HG03196 (cell line): ENCODE results near the gene PLA2G5.

Source experiments
- ATAC-seq: cut with Tn5 transposase; IDR thresholded peaks from one replicate; pipeline ENCODE4 v1.9.1; 2021; ENCODE audit not compliant: unreplicated experiment

PLA2G5 gene

DNA sequence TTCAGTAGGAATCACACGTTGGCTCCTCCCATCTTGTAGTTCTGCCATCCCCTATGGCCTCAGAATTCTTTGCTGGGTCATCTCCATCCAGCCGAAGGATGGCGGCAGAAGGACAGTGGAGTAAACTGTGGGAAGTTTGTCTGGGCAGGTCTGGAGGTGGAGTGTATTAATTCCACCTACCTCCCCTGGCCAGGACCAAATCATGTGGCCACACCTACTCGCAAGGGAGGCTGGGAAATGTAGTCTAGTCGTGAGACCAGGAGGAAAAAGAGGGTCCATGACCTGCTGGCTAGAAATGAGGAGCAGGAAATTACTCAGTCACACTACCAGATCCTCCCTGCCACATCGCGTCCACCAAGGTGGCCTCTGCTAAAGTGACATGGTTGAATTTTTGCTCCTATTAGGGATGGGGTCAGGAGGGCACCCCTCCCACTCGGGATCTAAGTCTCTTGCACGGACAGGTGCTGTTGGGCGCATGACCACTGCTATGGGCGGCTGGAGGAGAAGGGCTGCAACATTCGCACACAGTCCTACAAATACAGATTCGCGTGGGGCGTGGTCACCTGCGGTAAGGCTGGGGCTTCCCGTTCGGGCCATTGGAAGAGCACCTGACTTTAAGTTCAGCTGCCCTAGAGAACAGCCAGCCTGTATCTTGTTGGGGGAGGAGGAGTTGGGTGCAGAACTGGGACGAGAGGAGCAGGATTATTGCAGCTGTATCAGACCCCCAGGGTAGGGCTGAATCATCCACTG is 19.5 kb downstream of the PLA2G5 start:
- no peak for ATAC-seq

DNA sequence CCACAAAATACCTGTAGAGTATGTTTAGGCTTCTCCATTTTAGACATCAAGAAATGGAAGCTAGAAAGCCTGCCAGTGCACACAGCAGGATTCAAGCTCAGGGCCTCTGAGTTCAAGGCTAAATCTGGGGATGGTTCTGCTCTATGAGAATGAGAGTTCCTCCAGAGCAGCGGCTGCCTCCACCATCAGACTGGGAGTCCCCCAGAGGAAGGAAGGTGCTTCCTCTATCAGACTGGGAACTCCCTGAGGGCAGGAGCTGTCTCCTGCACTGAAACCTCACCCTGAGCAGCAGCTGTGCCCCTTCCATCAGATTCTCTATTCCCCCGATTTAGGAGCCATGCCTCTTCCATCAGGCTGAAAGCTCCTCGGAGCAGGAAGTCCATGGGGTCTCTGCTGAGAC is 20.1 kb downstream of the PLA2G5 start:
- ATAC-seq = no peak

DNA sequence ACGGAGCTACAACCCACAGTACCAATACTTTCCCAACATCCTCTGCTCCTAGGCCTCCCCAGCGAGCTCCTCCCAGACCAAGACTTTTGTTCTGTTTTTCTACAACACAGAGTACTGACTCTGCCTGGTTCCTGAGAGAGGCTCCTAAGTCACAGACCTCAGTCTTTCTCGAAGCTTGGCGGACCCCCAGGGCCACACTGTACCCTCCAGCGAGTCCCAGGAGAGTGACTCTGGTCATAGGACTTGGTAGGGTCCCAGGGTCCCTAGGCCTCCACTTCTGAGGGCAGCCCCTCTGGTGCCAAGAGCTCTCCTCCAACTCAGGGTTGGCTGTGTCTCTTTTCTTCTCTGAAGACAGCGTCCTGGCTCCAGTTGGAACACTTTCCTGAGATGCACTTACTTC is 20.6 kb downstream of the PLA2G5 start:
- ATAC-seq = no peak

DNA sequence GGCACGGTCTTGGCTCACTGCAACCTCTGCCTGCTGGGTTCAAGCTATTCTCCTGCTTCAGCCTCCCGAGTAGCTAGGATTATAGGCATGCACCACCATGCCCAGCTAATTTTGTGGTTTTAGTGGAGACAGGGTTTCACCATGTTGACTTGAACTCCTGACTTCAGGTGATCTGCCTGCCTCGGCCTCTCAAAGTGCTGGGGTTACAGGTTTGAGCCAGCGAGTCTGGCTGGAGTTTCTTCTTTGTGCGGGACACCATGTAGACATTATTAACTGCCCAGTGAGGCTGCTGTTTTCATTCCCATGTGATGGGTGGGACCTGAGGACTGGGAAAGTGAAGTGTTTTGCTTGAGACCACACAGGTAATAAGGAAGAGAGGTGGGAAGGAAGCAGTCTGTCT is 23.3 kb downstream of the PLA2G5 start:
- ATAC-seq = no peak

DNA sequence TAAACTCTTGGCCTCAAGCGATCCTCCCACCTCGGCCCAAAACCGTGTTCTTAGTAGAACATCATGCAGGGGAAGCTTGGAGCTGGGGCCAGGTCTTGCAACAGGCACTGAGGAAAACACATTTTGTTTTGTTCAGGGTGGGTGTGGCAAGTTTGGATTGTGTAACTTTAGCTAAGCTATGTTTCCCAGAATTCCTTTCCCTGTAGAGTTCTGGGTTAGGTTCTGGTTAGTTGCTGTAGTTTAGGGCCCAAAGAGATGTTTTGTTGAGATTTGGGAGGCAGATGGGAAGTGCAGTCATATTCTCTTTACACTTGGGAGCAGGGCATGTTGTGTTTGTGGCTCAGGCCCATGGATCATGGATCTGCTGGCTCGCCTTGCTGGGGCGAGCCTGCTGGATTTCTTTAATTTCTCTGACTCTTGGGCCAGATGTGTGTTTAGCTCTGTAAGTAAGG is 24.0 kb downstream of the PLA2G5 start:
- no peak for ATAC-seq

DNA sequence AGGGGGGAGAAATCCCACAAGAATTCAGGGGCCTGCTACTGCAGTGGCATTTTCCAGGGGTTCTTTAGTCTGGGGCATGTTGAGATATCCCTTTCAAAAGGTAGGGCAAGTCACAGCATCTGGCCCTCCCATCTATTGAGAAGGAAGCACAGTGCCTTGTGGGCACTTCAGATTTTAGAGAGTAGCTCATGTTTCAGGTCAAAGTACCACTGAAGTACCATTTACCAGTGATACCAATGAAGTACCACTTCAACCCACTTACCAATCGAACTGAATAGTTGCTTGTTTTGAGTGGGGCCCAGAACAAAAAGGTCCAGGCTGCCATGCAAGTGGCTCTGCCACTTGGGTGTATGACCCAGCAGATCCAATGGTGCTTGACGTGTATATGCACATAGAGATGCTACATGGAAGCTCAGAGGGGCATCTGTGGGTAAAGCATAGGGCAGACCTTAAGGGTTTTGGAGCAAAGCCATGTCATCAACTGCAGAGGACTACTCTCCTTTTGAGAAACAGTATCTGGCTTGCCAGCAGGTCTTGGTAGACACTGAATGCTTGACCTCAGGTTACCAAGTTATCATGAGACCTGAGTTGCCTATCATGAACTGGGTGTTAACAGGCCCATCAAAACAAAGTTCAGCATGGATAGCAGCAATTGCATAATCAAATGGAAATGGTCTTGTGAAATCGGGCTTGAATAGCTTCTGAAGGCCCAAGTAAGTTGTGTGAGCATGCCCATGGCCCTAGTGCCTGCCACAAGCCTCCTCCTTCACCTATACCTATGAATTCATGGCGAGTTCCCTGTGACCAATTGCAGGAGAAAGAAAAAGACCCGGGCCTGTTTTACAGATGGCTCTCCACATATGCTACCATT is 25.8 kb downstream of the PLA2G5 start:
- ATAC-seq = no peak

DNA sequence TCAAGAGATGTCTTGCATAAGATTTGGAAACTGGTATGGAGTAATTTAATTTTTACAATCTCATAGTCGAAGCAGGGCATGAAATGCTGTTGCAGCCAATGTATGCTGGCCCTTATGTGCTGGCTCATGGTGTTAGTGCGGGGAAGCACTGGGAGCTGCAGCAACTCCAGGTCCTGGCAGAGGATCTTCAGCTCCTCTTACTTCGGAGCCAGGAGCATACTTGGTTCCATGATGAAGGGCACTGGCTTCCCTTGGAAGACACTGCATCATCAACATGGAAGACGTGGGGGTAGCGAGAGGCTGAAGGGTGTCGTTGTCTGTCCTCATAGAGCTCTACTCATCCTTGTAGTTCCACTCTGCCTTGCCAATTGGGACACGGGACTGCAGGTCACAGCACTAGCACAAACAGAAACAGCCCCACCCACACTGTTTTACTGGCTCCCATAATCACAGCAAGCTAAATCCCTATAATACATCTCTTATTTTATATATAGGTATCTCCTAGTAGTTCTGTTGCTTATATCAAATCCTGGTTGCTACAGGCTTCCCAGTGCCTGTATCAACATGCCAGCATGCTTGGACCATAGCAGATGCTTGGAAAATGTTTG is 26.9 kb downstream of the PLA2G5 start:
- no peak for ATAC-seq

DNA sequence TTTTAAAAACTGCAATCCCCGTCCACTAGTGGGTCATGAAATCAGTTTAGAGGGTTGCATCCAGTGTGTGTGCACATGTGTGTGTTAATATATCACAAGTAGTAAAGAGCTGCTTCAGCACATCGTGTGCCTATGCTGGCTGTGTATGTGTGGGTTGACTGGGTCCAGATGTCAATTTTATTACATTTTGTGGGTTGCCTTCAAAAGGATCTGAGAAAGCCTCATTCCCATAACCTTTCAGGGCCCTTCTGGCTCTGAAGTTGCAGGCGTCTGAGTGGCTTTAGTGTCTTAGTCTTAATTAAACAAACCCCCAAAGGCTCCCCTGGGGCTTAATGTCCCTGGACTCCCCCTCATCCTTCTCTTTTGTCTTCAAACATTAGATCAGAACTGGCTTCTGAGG is 29.5 kb downstream of the PLA2G5 start:
- ATAC-seq = no peak

DNA sequence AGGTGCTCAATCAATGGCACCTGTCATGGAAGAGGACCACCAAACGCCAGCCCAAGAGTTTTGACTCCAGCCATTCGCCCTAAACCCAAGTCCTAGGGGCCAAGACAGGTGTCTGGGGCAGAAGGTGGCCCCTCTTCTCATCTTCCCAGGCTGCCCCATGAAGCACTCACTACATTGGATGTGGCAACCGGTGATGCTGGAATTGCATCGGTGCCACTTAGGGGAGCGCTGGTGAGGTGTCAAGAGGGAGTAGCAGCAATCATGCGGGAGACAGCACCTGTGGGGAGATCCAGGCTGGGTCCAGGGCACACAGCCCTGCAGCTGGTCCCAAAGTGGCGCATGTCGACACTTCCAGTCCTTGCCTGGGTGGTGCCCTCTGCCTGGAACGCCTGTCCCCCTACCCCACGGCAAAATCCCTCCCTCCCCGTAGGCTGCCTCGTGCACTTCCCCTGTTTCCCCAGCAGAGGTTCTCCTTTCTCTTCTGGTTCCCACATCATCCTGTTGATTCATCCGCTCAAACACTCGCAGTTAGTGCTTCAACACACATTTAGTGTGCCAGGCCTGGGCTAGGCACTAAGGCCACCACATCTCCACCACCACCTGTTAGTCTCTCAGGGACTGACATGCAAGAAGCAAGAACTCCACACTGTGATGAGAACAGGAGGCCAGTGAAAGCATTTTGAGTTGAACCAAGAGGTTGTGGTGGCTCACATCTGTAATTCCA is 30.8 kb downstream of the PLA2G5 start:
- no peak for ATAC-seq

DNA sequence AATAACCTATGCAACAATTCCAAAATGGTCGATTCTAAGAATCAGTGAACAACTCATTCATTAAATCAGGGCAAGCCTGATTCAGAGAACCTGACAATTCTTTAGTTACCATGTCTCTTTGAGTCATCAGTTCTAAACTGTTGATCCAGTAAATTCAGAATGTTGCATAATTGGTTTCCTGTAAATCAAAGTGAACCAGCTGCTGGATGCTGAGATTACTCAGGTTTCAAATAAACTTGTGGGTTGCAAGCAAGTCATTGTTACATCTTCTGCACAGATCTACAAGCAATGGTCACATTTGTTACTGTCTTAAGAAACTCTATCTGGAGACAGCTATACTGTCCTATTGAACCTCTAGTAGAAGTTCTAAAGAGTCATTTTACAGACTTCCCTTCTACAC is 32.9 kb downstream of the PLA2G5 start:
- no peak for ATAC-seq

DNA sequence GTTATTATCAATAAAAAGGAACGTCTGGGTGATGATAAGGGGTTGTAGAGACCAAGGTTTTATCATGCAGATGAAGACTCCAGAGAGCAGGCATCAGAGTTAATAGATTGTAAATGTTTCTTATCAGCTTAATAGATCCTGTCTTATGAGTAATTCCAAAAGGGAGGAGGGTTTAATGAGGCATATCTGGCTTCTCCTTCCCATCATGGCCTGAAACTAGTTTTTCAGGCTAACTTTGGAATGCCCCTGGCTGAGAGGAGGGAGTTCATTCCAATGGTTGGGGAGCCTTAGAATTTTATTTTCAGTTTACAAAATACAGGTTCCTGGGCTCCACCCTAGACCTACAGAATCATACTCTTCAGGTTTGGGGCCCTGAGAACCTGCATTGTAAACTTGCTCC is 35.9 kb downstream of the PLA2G5 start:
- ATAC-seq = no peak

DNA sequence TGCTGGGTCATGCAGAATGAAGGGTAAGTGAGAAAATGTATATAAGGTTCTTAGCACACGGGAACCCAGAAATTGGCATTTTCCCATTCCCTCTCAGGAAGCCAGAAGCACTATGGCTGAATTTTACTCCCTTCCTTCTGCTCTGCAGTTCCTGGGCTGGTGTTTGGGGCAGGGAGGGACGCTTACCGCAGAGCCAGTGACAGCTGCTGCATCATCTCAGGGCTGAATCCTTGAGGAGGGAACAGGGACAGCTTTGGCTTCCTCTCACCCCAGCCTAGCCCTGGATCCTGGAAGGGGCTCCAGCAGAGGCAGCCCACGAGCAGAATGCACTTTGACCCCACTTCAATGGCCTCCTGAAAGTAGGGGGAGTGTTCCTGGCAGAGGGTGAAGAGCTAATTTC is 37.4 kb downstream of the PLA2G5 start:
- ATAC-seq = no peak

DNA sequence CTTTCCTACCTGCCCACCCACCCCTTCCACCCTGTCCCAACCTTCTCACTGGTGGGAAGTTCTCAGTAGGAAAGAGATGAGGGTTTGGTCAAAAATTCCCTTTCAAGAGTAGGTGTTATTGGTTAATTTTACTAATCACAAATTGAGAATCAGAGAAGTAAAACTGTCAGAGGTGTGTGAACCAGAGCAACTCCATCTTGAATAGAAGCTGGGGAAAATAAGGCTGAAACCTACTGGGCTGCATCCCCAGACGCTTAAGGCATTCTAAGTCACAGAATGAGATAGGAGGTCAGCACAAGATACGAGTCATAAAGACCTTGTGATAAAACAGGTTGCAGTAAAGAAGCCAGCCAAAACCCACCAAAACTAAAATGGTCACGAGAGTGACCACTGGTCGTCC is 37.8 kb downstream of the PLA2G5 start:
- ATAC-seq = no peak

DNA sequence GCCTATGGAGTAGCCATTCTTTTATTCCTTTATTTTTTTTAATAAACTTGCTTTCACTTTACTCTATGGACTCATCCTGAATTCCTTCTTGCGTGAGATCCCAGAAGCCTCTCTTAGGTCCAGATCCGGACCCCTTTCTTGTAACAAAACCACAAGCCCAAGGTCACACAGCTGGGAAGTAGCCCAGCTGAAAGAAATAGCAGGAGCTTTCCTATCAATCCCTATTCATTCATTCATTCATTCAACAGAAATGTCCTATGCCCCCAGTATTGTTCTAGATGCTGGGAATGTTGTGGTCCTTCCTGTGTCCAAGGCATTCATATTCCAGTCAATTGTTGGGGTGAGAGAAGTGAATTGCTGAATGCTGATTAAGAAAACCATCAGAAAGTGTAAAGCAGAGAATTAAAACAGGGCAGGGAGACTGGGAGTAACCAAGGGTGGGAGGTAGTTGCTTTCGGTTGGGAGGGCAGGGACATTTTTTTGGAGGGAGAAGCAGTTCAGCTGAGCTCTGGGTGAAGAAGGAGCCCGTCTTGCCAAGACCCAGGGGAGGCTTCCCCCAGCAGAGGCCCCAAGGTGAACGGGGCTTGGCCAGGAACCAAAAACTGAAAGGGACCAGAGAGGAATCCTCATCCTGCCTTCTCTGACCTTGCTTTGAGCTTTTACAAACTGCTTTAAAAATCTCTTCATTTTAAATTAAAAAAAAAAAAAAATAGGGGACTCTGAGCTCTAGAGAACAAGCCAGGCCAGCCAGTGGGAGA is 38.6 kb downstream of the PLA2G5 start:
- no peak for ATAC-seq

DNA sequence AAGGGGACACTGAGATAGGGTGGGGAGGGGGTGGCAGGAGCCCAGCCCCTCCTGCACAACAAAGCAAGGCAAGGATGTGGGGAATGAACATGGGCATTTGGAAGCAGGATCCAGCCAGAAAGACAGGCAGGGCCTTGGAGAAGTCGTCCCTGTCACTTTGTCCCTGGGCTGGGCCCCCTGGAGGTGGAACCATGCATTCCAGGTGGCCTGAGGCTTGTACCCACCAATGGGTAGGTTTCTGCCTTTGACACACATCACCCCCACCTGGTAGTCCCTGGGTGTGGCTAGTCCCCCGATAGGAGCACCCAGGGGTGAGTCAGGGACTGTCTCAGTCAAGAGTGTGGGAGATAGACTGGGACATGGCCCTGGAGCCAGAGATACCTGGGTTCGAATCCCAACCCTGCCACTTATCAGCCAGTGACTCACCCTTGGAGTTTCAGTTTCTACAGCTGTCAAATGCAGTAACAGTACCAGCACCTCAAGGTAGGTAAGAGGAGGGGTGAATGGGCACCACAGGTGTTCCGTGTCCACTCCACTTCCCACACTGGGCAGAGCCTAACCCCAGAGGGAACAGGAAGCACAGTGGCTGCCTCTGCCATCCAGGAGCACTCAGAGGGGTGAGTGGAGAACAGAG is 39.3 kb downstream of the PLA2G5 start:
- no peak for ATAC-seq

DNA sequence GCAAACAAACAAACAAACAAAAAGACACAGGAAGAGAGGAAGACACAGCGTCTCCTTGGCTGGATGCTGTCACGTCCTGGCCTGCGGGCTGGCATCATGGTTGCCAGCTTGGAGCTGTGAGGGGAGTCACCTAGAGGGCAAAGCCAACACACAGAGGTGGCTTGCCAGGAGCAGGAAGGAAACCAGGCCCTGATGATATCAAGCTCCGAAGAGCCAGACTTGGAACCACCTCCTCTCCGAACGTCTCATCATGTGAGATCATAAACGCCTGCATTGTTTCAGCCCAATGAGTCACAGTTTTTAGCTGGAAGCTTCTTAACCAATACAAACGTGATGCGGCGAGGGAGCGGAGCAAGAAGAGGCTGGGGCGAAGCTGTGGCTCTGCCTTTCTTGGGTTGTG is 40.7 kb downstream of the PLA2G5 start:
- no peak for ATAC-seq

DNA sequence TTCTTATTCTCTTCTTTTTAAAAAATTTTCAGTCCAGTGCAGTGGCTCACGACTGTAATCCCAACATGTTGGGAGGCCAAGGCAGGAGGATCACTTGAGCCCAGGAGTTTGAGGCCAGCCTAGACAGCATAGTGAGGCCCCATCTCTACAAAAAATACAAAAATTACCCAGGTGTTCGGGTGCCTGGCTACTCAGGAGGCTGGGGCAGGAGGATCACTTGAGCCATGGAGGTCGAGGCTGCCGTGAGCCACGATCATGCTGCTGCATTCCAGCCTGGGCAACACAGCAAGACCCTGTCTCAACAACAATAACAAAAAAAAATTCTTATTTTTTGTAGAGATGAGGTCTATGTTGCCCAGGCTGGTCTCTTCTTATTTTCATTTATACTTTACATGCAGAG is 41.5 kb downstream of the PLA2G5 start:
- ATAC-seq = no peak

DNA sequence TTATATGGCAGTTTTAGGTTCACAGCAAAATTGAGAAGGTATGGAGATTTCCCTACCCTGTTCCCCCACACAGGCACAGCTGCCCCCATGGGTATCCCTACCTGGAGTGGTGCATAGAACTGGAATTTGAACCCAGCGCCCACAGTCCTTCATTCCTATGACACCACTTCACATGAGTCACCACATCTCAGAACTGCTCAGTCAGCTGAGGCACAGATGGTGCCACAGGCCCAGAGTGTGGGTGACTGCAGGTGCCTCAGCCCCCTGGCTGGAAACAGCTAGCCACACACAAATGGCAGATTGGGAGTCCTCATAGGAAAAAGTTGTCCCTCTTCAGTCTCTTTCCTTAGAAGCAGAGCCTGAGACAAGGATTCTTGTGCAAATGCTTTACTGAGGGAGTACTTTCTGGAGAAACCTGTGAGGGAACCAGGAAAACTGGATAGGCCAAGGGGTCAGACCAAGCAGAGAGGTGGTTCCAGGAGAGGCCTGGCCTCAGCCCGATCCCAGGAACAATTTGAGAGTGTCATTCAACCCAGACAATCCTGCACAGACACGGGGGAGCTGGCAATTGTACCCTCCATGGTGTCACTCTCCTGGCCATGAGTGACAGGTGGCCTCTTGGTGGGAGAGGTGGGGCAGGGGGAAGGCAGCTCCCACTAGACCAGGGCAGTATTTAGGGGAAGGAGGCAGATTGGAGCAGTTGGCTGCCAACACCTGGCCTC is 42.4 kb downstream of the PLA2G5 start:
- ATAC-seq = no peak

DNA sequence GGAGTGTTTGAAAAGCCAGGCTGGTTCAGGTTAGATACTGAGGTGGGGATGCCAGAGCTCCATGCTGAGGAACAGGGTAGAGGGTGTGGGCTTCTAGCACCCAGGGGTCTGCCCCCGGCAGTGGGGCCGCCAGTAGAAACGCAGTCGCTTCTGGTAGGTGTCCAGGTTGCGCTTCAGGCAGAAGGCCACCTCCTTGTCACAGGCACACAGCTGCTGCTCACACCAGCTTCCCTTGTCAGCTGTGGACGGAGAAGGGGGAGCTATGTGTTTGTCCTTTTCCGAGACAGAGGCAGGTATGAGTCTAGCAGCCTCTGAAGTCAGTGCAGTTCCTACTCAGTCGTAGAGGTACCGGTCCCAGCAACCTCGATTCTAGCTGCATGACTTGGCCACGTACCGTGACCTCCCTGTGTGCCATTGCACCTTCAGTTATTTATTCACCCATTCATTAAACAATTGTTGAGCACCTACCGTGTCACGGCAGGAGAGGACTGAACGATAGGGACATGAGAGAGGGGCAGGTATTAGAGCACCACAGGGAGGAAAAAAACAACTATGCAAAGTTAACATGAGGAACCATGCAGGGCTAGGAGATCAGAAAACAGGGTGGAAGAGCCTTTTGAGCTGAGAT is 44.1 kb downstream of the PLA2G5 start:
- no peak for ATAC-seq
